ENCODE measurements around the gene MCFD2. TPM values are rescaled to one million over a fixed set of nuclear protein-coding genes. Genes with fewer than 3 reads are reported as not detected.

MCFD2 gene
- total RNA-seq, 1 donor from 2014 or later: 104 TPM

- TF ChIP-seq, protein P1, sequence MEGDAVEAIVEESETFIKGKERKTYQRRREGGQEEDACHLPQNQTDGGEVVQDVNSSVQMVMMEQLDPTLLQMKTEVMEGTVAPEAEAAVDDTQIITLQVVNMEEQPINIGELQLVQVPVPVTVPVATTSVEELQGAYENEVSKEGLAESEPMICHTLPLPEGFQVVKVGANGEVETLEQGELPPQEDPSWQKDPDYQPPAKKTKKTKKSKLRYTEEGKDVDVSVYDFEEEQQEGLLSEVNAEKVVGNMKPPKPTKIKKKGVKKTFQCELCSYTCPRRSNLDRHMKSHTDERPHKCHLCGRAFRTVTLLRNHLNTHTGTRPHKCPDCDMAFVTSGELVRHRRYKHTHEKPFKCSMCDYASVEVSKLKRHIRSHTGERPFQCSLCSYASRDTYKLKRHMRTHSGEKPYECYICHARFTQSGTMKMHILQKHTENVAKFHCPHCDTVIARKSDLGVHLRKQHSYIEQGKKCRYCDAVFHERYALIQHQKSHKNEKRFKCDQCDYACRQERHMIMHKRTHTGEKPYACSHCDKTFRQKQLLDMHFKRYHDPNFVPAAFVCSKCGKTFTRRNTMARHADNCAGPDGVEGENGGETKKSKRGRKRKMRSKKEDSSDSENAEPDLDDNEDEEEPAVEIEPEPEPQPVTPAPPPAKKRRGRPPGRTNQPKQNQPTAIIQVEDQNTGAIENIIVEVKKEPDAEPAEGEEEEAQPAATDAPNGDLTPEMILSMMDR (IDR thresholded peaks at IDR 0.05): no peak
- intact Hi-C loops (cut with DNase I): no loop called here
- H3K4me3 ChIP-seq: no peak overlapping the region
- no peak overlapping the region for H3K27ac ChIP-seq
- H3K9me3 ChIP-seq: no peaks in the 10 kb centered on the region
- no peaks in the 10 kb centered on the region for H3K36me3 ChIP-seq
- ATAC-seq (no peak), DNase-seq (no peak)
- H3K27me3 ChIP-seq: no peaks in the 10 kb centered on the region
- no peaks in the 10 kb centered on the region for H3K4me1 ChIP-seq
These were observed 9.0 kb upstream of the MCFD2 start for GRCh38 chr2:46924608-46925007.

- Histone ChIP-seq H3K36me3 (no peaks in the 10 kb centered on the region), H3K4me1 (no peaks in the 10 kb centered on the region), H3K9me3 (no peaks in the 10 kb centered on the region), H3K4me3 (no peak overlapping the region), H3K27ac (no peak overlapping the region), H3K27me3 (no peaks in the 10 kb centered on the region)
- DNase-seq: no peak
- intact Hi-C loops (cut with DNase I): no loop called here
- ATAC-seq: no peak
- TF ChIP-seq, protein P1 (IDR thresholded peaks at IDR 0.05): no peak
These were observed 8.4 kb upstream of the MCFD2 start for GRCh38 chr2:46924038-46924437.

GRCh38 chr2:46923041-46923528 lies 7.5 kb upstream of the MCFD2 start:
- Histone ChIP-seq H3K9me3 (no peaks in the 10 kb centered on the region), H3K27me3 (no peaks in the 10 kb centered on the region), H3K27ac (no peak overlapping the region), H3K4me3 (no peak overlapping the region), H3K4me1 (no peaks in the 10 kb centered on the region), H3K36me3 (no peaks in the 10 kb centered on the region)
- TF ChIP-seq, protein P1 (IDR thresholded peaks at IDR 0.05): no peak
- DNase-seq: no peak
- no peak for ATAC-seq
- intact Hi-C loops (cut with DNase I): no loop called here

GRCh38 chr2:46922606-46923005 lies 7.0 kb upstream of the MCFD2 start:
- H3K36me3 ChIP-seq: no peaks in the 10 kb centered on the region
- H3K27ac ChIP-seq: no peak overlapping the region
- no peak overlapping the region for H3K4me3 ChIP-seq
- TF ChIP-seq, protein P1 (IDR thresholded peaks at IDR 0.05): no peak
- no peaks in the 10 kb centered on the region for H3K27me3 ChIP-seq
- H3K4me1 ChIP-seq: no peaks in the 10 kb centered on the region
- DNase-seq (no peak), ATAC-seq (no peak)
- intact Hi-C loops (cut with DNase I): no loop called here
- H3K9me3 ChIP-seq: no peaks in the 10 kb centered on the region

DNA sequence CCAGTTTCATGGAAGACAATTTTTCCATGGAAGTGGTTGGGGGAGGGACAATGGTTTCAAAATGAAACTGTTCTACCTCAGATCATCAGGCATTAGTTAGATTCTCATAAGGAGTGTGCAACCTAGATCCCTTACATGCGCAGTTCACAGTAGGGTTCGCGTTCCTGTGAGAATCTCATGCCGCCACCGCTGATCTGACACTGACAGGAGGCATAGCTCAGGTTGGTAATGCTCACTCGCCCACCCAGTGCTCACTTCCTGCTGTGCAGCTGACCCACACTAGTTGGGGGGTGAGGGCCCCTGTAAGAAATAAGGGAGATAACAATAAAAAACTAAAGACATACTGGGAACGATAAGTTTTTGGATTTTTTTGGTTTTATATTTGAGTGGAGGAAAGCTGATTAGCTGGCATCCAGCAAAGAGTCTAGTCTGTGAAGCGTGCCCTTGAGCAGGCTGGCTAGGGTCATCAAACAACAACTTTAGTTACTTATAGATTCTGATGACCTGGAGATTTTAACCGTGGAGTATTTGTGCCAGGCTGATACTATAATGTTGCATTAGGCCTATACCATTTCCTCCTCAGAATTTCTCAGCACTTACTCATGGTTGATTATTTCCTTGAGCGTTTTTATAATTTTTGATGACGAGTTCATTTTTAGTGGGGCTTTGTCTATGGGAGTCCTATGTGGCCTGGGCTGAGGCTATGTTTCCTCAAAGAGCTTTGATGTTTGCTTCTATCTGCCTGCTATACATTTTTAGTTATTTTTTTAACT lies 6.3 kb upstream of the MCFD2 start:
- Histone ChIP-seq H3K36me3 (no peaks in the 10 kb centered on the region), H3K27ac (no peak overlapping the region), H3K27me3 (no peaks in the 10 kb centered on the region), H3K4me3 (no peak overlapping the region), H3K9me3 (no peaks in the 10 kb centered on the region), H3K4me1 (peaks cover 7% of the 10 kb centered on the region)
- TF ChIP-seq, protein P1 (IDR thresholded peaks at IDR 0.05): no peak
- intact Hi-C loops (cut with DNase I): no loop called here
- ATAC-seq: no peak
- DNase-seq: no peak

All from upper lobe of right lung (tissue), 1 donor.